CD8-positive, alpha-beta memory T cell (primary cell): ENCODE measurements around the gene ANAPC15. TPM values are rescaled to one million over a fixed set of nuclear protein-coding genes. Genes with fewer than 3 reads are reported as not detected.

Experiments
- CTCF ChIA-PET: fragments of 350-600 bp; sonication (Branson Sonifier 250); formaldehyde crosslinking; loops from one replicate; lab custom pipeline; 2021; ENCODE audit warnings: antibody characterized with exemption; lab: Charles Lee
- POLR2A ChIA-PET: fragments of 350-600 bp; sonication (Branson Sonifier 250); formaldehyde crosslinking; loops from one replicate; lab custom pipeline; 2021; ENCODE audit warnings: antibody characterized with exemption; lab: Charles Lee
- DNase-seq, 5 donors: peaks; one replicate each; pipeline versions ENCODE4 v3.0.0 to v3.0.0-alpha.2; 2020 to 2022; ENCODE audit warnings: mixed read lengths in 1 of 5
- H3K27ac ChIP-seq: one replicate; pipeline ENCODE4 v1.7.0; 2013; ENCODE audit warnings: low read depth, mild to moderate bottlenecking, low read length, moderate library complexity
- H3K27me3 ChIP-seq: 2 replicates; pipeline ENCODE4 v1.7.0; 2013; ENCODE audit warnings: low read length, mild to moderate bottlenecking; ENCODE audit not compliant: insufficient read depth, poor library complexity, severe bottlenecking
- H3K36me3 ChIP-seq: 2 replicates; pipeline ENCODE4 v1.7.0; 2013; ENCODE audit warnings: mild to moderate bottlenecking, low read length, moderate library complexity; ENCODE audit not compliant: insufficient read depth
- H3K4me1 ChIP-seq: 2 replicates; pipeline ENCODE4 v1.7.0; 2013; ENCODE audit warnings: mild to moderate bottlenecking, low read length, moderate library complexity; ENCODE audit not compliant: insufficient read depth
- H3K4me3 ChIP-seq: 2 replicates; pipeline ENCODE4 v1.7.0; 2013; ENCODE audit warnings: mild to moderate bottlenecking, low read length
- H3K9me3 ChIP-seq: 2 replicates; pipeline ENCODE4 v1.7.0; 2013; ENCODE audit warnings: mild to moderate bottlenecking, low read length
- H3K27ac Mint-ChIP-seq, 8 donors: one replicate each; pipeline ENCODE4 v1.8.0; 2020 to 2021; ENCODE audit warnings: mixed read lengths in 8 of 8, mild to moderate bottlenecking in 6 of 8, inconsistent platforms in 3 of 8, moderate library complexity in 3 of 8
- H3K27me3 Mint-ChIP-seq, 2 donors: one replicate each; pipeline ENCODE4 v1.8.0; 2020 to 2021; ENCODE audit warnings: mixed read lengths in 2 of 2, mild to moderate bottlenecking in 1 of 2, moderate library complexity in 1 of 2
- H3K36me3 Mint-ChIP-seq, 3 donors: one replicate each; pipeline ENCODE4 v1.8.0; 2020 to 2021; ENCODE audit warnings: mixed read lengths in 3 of 3, inconsistent platforms in 1 of 3, mild to moderate bottlenecking in 1 of 3
- H3K4me1 Mint-ChIP-seq, 3 donors: one replicate each; pipeline ENCODE4 v1.8.0; 2020 to 2021; ENCODE audit warnings: mixed read lengths in 3 of 3, inconsistent platforms in 1 of 3, mild to moderate bottlenecking in 1 of 3
- H3K4me3 Mint-ChIP-seq, 7 donors: one replicate each; pipeline ENCODE4 v1.8.0; 2020 to 2021; ENCODE audit warnings: mixed read lengths in 7 of 7, mild to moderate bottlenecking in 6 of 7, moderate library complexity in 4 of 7, inconsistent platforms in 2 of 7
- H3K9me3 Mint-ChIP-seq, 5 donors: one replicate each; pipeline ENCODE4 v1.8.0; 2020 to 2022; ENCODE audit warnings: mixed read lengths in 5 of 5, mild to moderate bottlenecking in 3 of 5, moderate library complexity in 2 of 5, inconsistent platforms in 1 of 5
- polyA plus RNA-seq: library from polyadenylated mRNA; unstranded; fragments of 300-500 nt; fragmentation: Illumina TruSeq; gene quantifications from one replicate; pipeline ENCODE4 v1.2.3, GENCODE V29; 2021
- total RNA-seq, 2 experiments: library from RNA; stranded (reverse); gene quantifications; one replicate each; pipeline ENCODE4 v1.2.3, GENCODE V29; 2021

Gene ANAPC15
- total and polyA plus RNA-seq, 3 experiments from 2014 or later, result 63.3 to 79.0 (median 66.2) TPM

GRCh38 chr11:72066855-72067254, 45.6 kb downstream of the ANAPC15 start:
- Mint-ChIP-seq H3K9me3 (no peaks in the 10 kb centered on the region), H3K27me3 (no peaks in the 10 kb centered on the region), H3K4me1 (peaks cover 11 to 17% (median 16%) of the 10 kb centered on the region in 3 donors), H3K4me3 (no peak overlapping the region), H3K36me3 (peaks cover 1 to 22% (median 6%) of the 10 kb centered on the region in 3 donors), H3K27ac (no peak overlapping the region)
- peaks cover 5% of the 10 kb centered on the region for H3K4me1 ChIP-seq
- ChIA-PET CTCF (interaction anchor here (1.0 kb wide), 1 partner anchor 20 kb away, joined by 3 read pairs; no protein-coding TSS in a partner anchor), POLR2A (interaction anchor here (0.8 kb wide), 1 partner anchor 27 kb away, joined by 3 read pairs; no protein-coding TSS in a partner anchor)
- H3K36me3 ChIP-seq, result no peaks in the 10 kb centered on the region
- H3K27me3 ChIP-seq, result no peaks in the 10 kb centered on the region
- no peak overlapping the region for H3K27ac ChIP-seq
- no peak for DNase-seq
- H3K4me3 ChIP-seq, result no peak overlapping the region
- no peaks in the 10 kb centered on the region for H3K9me3 ChIP-seq

GRCh38 chr11:72061739-72062396, 50.6 kb downstream of the ANAPC15 start:
- Mint-ChIP-seq H3K27ac (peak overlapping the region in 2 of 8 donors; percentile 17 to 71), H3K27me3 (no peaks in the 10 kb centered on the region), H3K4me1 (no peaks in the 10 kb centered on the region), H3K4me3 (no peak overlapping the region), H3K36me3 (peaks cover 4 to 12% (median 6%) of the 10 kb centered on the region in 3 donors), H3K9me3 (no peaks in the 10 kb centered on the region)
- Histone ChIP-seq H3K9me3 (no peaks in the 10 kb centered on the region), H3K36me3 (no peaks in the 10 kb centered on the region), H3K27me3 (no peaks in the 10 kb centered on the region), H3K27ac (no peak overlapping the region), H3K4me3 (no peak overlapping the region), H3K4me1 (no peaks in the 10 kb centered on the region)
- ChIA-PET CTCF (no interaction called here), POLR2A (no interaction called here)
- DNase-seq, result no peak

Other genes with a start within 250 kb of the ANAPC15 start
- gene DEFB131B, start 234.2 kb downstream of the ANAPC15 start, total RNA-seq, result not detected
- gene DEFB131B, start 234.2 kb downstream of the ANAPC15 start, polyA plus RNA-seq, result not detected
- gene XNDC1N, start 184.1 kb downstream of the ANAPC15 start, total RNA-seq, result 10 to 100 TPM; 12.7 to 13.0 TPM
- 5.2 TPM for gene XNDC1N, start 184.1 kb downstream of the ANAPC15 start, polyA plus RNA-seq
- 10 to 100 TPM; 57.3 to 62.1 TPM for gene RNF121, start 183.6 kb downstream of the ANAPC15 start, total RNA-seq
- 9.4 TPM for gene RNF121, start 183.6 kb downstream of the ANAPC15 start, polyA plus RNA-seq
- gene IL18BP, start 113.8 kb downstream of the ANAPC15 start, total RNA-seq, result 1 to 10 TPM; 8.5 to 9.5 TPM
- gene IL18BP, start 113.8 kb downstream of the ANAPC15 start, polyA plus RNA-seq, result 21.8 TPM
- 100 to 1,000 TPM; 106 to 110 TPM for gene NUMA1, start 32.2 kb downstream of the ANAPC15 start, total RNA-seq
- gene NUMA1, start 32.2 kb downstream of the ANAPC15 start, polyA plus RNA-seq, result 73.5 TPM
- 1 to 10 TPM; 8.2 to 8.9 TPM for gene LRRC51, start 31.8 kb downstream of the ANAPC15 start, total RNA-seq
- gene LRRC51, start 31.8 kb downstream of the ANAPC15 start, polyA plus RNA-seq, result 2.6 TPM
- gene LAMTOR1, start 9.4 kb downstream of the ANAPC15 start, total RNA-seq, result 10 to 100 TPM; 77.3 to 79.2 TPM
- gene LAMTOR1, start 9.4 kb downstream of the ANAPC15 start, polyA plus RNA-seq, result 82.3 TPM
- not detected for gene TOMT, start 6.8 kb downstream of the ANAPC15 start, total RNA-seq
- gene TOMT, start 6.8 kb downstream of the ANAPC15 start, polyA plus RNA-seq, result not detected
- gene FOLR3, start 23.0 kb upstream of the ANAPC15 start, total RNA-seq, result not detected
- gene FOLR3, start 23.0 kb upstream of the ANAPC15 start, polyA plus RNA-seq, result not detected
- gene FOLR1, start 79.4 kb upstream of the ANAPC15 start, total RNA-seq, result not detected
- gene FOLR1, start 79.4 kb upstream of the ANAPC15 start, polyA plus RNA-seq, result not detected
- under 1 TPM in 1 of 2 experiments, not detected in 1; 0.26 TPM for gene FOLR2, start 104.1 kb upstream of the ANAPC15 start, total RNA-seq
- not detected for gene FOLR2, start 104.1 kb upstream of the ANAPC15 start, polyA plus RNA-seq
- gene INPPL1, start 112.1 kb upstream of the ANAPC15 start, total RNA-seq, result 100 to 1,000 TPM in 1 of 2 experiments, 10 to 100 TPM in 1; 97.2 to 103 TPM
- gene INPPL1, start 112.1 kb upstream of the ANAPC15 start, polyA plus RNA-seq, result 11.3 TPM
- gene PHOX2A, start 131.5 kb upstream of the ANAPC15 start, total RNA-seq, result not detected
- not detected for gene PHOX2A, start 131.5 kb upstream of the ANAPC15 start, polyA plus RNA-seq